CD4-positive, alpha-beta T cell treated with Interferon alpha-2 for 1 hour (primary cell): ENCODE data around the gene SMIM28.

Source experiments
- DNase-seq, 2 donors: peaks; one replicate each; pipeline ENCODE4 v3.0.0-alpha.2; 2020 to 2022

Gene SMIM28

DNA sequence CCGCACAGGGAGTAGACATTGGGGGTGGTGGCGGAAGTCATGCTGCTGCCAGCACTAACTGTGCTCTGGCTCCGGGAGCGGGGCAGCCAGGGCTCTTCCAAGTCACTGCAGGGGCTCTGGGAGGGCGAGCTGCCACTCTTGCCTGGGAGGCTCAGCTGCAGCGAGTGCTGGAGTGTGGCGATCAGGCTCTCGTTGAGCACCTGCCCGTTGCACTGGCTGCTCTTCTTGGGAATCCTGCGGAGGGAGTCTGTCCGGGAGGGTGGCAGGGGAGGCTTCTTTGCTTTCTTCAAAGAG, 54.3 kb downstream of the SMIM28 start:
- DNase-seq = no peak
